CD8-positive, alpha-beta memory T cell (primary cell): ENCODE results near the gene RFFL. TPM values are rescaled to one million over a fixed set of nuclear protein-coding genes. Genes with fewer than 3 reads are reported as not detected.
A peak's percentile ranks its signal among the peaks of the same experiment; 100 is the strongest.
"Not testable (repeated sequence)": the region's sequence is repeated elsewhere in the genome, so short reads cannot be mapped to it uniquely, and the experiment has no call there.

Experiments used
- CTCF ChIA-PET: fragments of 350-600 bp; sonication (Branson Sonifier 250); formaldehyde crosslinking; loops from one replicate; lab custom pipeline; 2021; ENCODE audit warnings: antibody characterized with exemption; lab: Charles Lee
- POLR2A ChIA-PET: fragments of 350-600 bp; sonication (Branson Sonifier 250); formaldehyde crosslinking; loops from one replicate; lab custom pipeline; 2021; ENCODE audit warnings: antibody characterized with exemption; lab: Charles Lee
- DNase-seq, 5 donors: peaks; one replicate each; pipeline versions ENCODE4 v3.0.0 to v3.0.0-alpha.2; 2020 to 2022; ENCODE audit warnings: mixed read lengths in 1 of 5
- H3K27ac ChIP-seq: one replicate; pipeline ENCODE4 v1.7.0; 2013; ENCODE audit warnings: low read depth, mild to moderate bottlenecking, low read length, moderate library complexity
- H3K27me3 ChIP-seq: 2 replicates; pipeline ENCODE4 v1.7.0; 2013; ENCODE audit warnings: low read length, mild to moderate bottlenecking; ENCODE audit not compliant: insufficient read depth, poor library complexity, severe bottlenecking
- H3K36me3 ChIP-seq: 2 replicates; pipeline ENCODE4 v1.7.0; 2013; ENCODE audit warnings: mild to moderate bottlenecking, low read length, moderate library complexity; ENCODE audit not compliant: insufficient read depth
- H3K4me1 ChIP-seq: 2 replicates; pipeline ENCODE4 v1.7.0; 2013; ENCODE audit warnings: mild to moderate bottlenecking, low read length, moderate library complexity; ENCODE audit not compliant: insufficient read depth
- H3K4me3 ChIP-seq: 2 replicates; pipeline ENCODE4 v1.7.0; 2013; ENCODE audit warnings: mild to moderate bottlenecking, low read length
- H3K9me3 ChIP-seq: 2 replicates; pipeline ENCODE4 v1.7.0; 2013; ENCODE audit warnings: mild to moderate bottlenecking, low read length
- H3K27ac Mint-ChIP-seq, 8 donors: one replicate each; pipeline ENCODE4 v1.8.0; 2020 to 2021; ENCODE audit warnings: mixed read lengths in 8 of 8, mild to moderate bottlenecking in 6 of 8, inconsistent platforms in 3 of 8, moderate library complexity in 3 of 8
- H3K27me3 Mint-ChIP-seq, 2 donors: one replicate each; pipeline ENCODE4 v1.8.0; 2020 to 2021; ENCODE audit warnings: mixed read lengths in 2 of 2, mild to moderate bottlenecking in 1 of 2, moderate library complexity in 1 of 2
- H3K36me3 Mint-ChIP-seq, 3 donors: one replicate each; pipeline ENCODE4 v1.8.0; 2020 to 2021; ENCODE audit warnings: mixed read lengths in 3 of 3, inconsistent platforms in 1 of 3, mild to moderate bottlenecking in 1 of 3
- H3K4me1 Mint-ChIP-seq, 3 donors: one replicate each; pipeline ENCODE4 v1.8.0; 2020 to 2021; ENCODE audit warnings: mixed read lengths in 3 of 3, inconsistent platforms in 1 of 3, mild to moderate bottlenecking in 1 of 3
- H3K4me3 Mint-ChIP-seq, 7 donors: one replicate each; pipeline ENCODE4 v1.8.0; 2020 to 2021; ENCODE audit warnings: mixed read lengths in 7 of 7, mild to moderate bottlenecking in 6 of 7, moderate library complexity in 4 of 7, inconsistent platforms in 2 of 7
- H3K9me3 Mint-ChIP-seq, 5 donors: one replicate each; pipeline ENCODE4 v1.8.0; 2020 to 2022; ENCODE audit warnings: mixed read lengths in 5 of 5, mild to moderate bottlenecking in 3 of 5, moderate library complexity in 2 of 5, inconsistent platforms in 1 of 5
- polyA plus RNA-seq: library from polyadenylated mRNA; unstranded; fragments of 300-500 nt; fragmentation: Illumina TruSeq; gene quantifications from one replicate; pipeline ENCODE4 v1.2.3, GENCODE V29; 2021
- total RNA-seq, 2 experiments: library from RNA; stranded (reverse); gene quantifications; one replicate each; pipeline ENCODE4 v1.2.3, GENCODE V29; 2021

RFFL gene
- total and polyA plus RNA-seq, 3 experiments from 2014 or later, result 30.2 to 43.6 (median 33.1) TPM

DNA sequence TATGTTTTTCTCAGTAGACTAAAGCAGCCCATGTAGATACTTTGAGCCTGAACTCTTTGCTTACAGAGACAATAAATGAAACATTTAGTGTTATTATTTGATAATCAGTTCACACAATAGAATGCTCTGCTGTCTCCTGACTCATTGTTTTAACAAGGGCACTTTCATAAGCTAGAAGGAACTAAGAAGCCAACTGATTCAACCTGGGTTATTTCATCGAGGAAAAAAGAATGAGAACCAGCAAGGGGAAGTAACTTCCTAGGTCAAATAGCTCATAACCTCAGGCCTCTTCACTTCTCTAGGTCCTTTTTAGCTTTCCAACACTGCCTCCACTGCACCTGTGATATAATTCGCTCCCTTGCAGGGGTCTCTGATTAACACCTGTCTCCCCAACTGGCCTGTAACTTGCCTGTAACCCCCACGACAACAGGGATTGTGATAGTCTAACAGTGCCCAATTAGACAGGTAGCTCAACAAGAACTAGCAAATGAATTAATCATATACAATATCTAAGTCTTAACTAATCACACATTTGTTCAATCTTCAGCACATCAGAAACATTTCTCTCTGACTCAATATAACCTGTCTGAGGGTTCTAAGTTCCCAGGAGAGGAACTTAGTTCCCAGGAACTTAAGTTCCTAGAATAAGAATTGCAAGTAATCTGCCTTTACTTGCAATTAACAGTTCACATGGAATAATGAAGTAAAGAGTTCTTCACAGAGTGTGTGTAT lies 34.8 kb downstream of the RFFL start:
- ChIA-PET CTCF (interaction anchor here (1.0 to 1.2 kb wide), 2 partner anchors 12 to 35 kb away, joined by 3 read pairs; partner anchors contain the start of gene RFFL), POLR2A (no interaction called here)
- H3K4me3 Mint-ChIP-seq, result no peak overlapping the region
- H3K36me3 Mint-ChIP-seq, result peaks cover 4 to 48% (median 14%) of the 10 kb centered on the region in 3 donors
- Histone ChIP-seq H3K27ac (no peak overlapping the region), H3K36me3 (peaks cover 15% of the 10 kb centered on the region), H3K4me3 (no peak overlapping the region), H3K27me3 (no peaks in the 10 kb centered on the region), H3K4me1 (peaks cover 14% of the 10 kb centered on the region), H3K9me3 (no peaks in the 10 kb centered on the region)
- no peaks in the 10 kb centered on the region for H3K27me3 Mint-ChIP-seq
- no peaks in the 10 kb centered on the region for H3K9me3 Mint-ChIP-seq
- DNase-seq, result no peak
- H3K27ac Mint-ChIP-seq, result peak overlapping the region in 7 of 8 donors; percentile 1 to 87 (median 58)
- H3K4me1 Mint-ChIP-seq, result peaks cover 33 to 63% (median 53%) of the 10 kb centered on the region in 3 donors

DNA sequence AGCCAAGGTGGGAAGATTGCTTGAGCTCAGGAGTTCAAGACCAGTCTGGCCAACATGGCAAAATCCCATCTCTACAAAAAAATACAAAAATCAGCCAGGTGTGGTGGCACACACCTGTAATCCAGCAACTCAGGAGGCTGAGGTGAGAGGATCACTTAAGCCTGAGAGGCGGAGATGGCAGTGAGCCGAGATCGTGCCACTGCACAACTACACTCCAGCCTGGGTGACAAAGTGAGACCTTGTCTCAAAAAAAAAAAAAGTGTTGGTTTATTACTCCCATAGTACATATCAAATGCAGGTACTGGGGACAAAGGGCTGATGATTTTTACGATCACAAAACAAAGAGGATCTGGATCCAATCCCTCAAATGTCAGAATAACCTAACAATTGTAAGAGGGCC lies 35.4 kb downstream of the RFFL start:
- CTCF ChIA-PET, result interaction anchor here (1.2 kb wide), 1 partner anchor 13 kb away, joined by 3 read pairs; no protein-coding TSS in a partner anchor
- POLR2A ChIA-PET, H3K4me3 Mint-ChIP-seq: not testable (repeated sequence)

GRCh38 chr17:35025541-35025940 lies 38.0 kb downstream of the RFFL start:
- Mint-ChIP-seq H3K4me1 (peaks cover 47 to 70% (median 64%) of the 10 kb centered on the region in 3 donors), H3K9me3 (no peaks in the 10 kb centered on the region), H3K4me3 (no peak overlapping the region), H3K36me3 (peaks cover 0 to 44% (median 7%) of the 10 kb centered on the region in 3 donors), H3K27ac (peak overlapping the region in 7 of 8 donors; percentile 32 to 99 (median 71)), H3K27me3 (no peaks in the 10 kb centered on the region)
- Histone ChIP-seq H3K27ac (no peak overlapping the region), H3K9me3 (no peaks in the 10 kb centered on the region), H3K4me1 (peaks cover 40% of the 10 kb centered on the region), H3K4me3 (no peak overlapping the region), H3K36me3 (peaks cover 12% of the 10 kb centered on the region), H3K27me3 (no peaks in the 10 kb centered on the region)
- ChIA-PET POLR2A (no interaction called here), CTCF (no interaction called here)
- DNase-seq, result no peak

More for the DNA sequence above, 35.4 kb downstream of the RFFL start:
- peaks cover 4 to 47% (median 14%) of the 10 kb centered on the region in 3 donors for H3K36me3 Mint-ChIP-seq
- H3K27me3 ChIP-seq, H3K27ac ChIP-seq, DNase-seq, H3K27me3 Mint-ChIP-seq, H3K9me3 ChIP-seq, H3K4me3 ChIP-seq, H3K9me3 Mint-ChIP-seq: not testable (repeated sequence)
- H3K27ac Mint-ChIP-seq, result peak overlapping the region in 5 of 8 donors; percentile 1 to 87 (median 30)
- H3K4me1 Mint-ChIP-seq, result peaks cover 36 to 64% (median 54%) of the 10 kb centered on the region in 3 donors
- Histone ChIP-seq H3K4me1 (peaks cover 20% of the 10 kb centered on the region), H3K36me3 (peaks cover 15% of the 10 kb centered on the region)

DNA sequence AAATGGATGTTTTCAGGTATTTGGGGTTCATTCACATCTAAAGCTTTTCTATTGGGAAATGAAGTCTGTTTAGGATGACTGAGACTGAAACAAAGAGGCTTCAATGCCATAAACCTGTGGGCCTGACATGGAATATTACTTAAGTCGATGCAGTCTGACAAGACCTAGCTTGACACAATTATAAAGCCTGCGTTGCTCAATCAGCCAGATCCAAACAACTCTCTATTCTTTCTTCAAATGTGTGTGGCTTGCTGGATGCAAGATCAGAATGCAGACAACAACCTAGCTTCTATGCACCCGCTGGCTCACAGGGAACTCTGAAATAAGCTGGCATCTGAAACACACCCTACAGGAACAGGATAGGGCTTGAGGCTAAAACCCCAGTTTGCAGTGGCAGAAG lies 40.0 kb downstream of the RFFL start:
- ChIA-PET CTCF (interaction anchor here (0.7 to 3.4 kb wide), 13 partner anchors 11 to 96 kb away, joined by 3 to 34 read pairs (median 4); partner anchors contain the start of genes RAD51D and RFFL), POLR2A (interaction anchor here (1.3 to 2.3 kb wide), 5 partner anchors 23 to 66 kb away, joined by 4 to 30 read pairs (median 7); partner anchors contain the start of gene RFFL)
- no peak overlapping the region for H3K4me3 Mint-ChIP-seq
- H3K27me3 Mint-ChIP-seq, result no peaks in the 10 kb centered on the region
- Histone ChIP-seq H3K9me3 (no peaks in the 10 kb centered on the region), H3K4me1 (peaks cover 35% of the 10 kb centered on the region), H3K36me3 (peaks cover 25% of the 10 kb centered on the region), H3K4me3 (no peak overlapping the region), H3K27ac (no peak overlapping the region), H3K27me3 (no peaks in the 10 kb centered on the region)
- H3K27ac Mint-ChIP-seq, result peak overlapping the region; percentile 95 to 99 (median 98)
- DNase-seq, result no peak
- H3K36me3 Mint-ChIP-seq, result peaks cover 0 to 61% (median 11%) of the 10 kb centered on the region in 3 donors
- peaks cover 44 to 71% (median 65%) of the 10 kb centered on the region in 3 donors for H3K4me1 Mint-ChIP-seq
- no peaks in the 10 kb centered on the region for H3K9me3 Mint-ChIP-seq

GRCh38 chr17:35022536-35023063 lies 40.9 kb downstream of the RFFL start:
- Mint-ChIP-seq H3K36me3 (peaks cover 0 to 69% (median 13%) of the 10 kb centered on the region in 3 donors), H3K9me3 (no peaks in the 10 kb centered on the region), H3K4me3 (peak overlapping the region in 6 of 7 donors; percentile 29 to 87 (median 74)), H3K4me1 (peaks cover 46 to 74% (median 71%) of the 10 kb centered on the region in 3 donors), H3K27me3 (no peaks in the 10 kb centered on the region), H3K27ac (peak overlapping the region; percentile 95 to 99 (median 98))
- ChIA-PET CTCF (interaction anchor here (0.7 to 3.4 kb wide), 14 partner anchors 12 to 97 kb away, joined by 3 to 34 read pairs (median 4); partner anchors contain the start of genes RAD51D and RFFL), POLR2A (interaction anchor here (0.9 to 2.3 kb wide), 6 partner anchors 24 to 67 kb away, joined by 4 to 30 read pairs (median 6); partner anchors contain the start of gene RFFL)
- Histone ChIP-seq H3K27me3 (no peaks in the 10 kb centered on the region), H3K9me3 (no peaks in the 10 kb centered on the region), H3K27ac (peak overlapping the region; percentile 62), H3K4me3 (peak overlapping the region; percentile 36), H3K4me1 (peaks cover 35% of the 10 kb centered on the region), H3K36me3 (peaks cover 26% of the 10 kb centered on the region)
- DNase-seq, result peak; percentile 60 to 80 (median 62)

DNA sequence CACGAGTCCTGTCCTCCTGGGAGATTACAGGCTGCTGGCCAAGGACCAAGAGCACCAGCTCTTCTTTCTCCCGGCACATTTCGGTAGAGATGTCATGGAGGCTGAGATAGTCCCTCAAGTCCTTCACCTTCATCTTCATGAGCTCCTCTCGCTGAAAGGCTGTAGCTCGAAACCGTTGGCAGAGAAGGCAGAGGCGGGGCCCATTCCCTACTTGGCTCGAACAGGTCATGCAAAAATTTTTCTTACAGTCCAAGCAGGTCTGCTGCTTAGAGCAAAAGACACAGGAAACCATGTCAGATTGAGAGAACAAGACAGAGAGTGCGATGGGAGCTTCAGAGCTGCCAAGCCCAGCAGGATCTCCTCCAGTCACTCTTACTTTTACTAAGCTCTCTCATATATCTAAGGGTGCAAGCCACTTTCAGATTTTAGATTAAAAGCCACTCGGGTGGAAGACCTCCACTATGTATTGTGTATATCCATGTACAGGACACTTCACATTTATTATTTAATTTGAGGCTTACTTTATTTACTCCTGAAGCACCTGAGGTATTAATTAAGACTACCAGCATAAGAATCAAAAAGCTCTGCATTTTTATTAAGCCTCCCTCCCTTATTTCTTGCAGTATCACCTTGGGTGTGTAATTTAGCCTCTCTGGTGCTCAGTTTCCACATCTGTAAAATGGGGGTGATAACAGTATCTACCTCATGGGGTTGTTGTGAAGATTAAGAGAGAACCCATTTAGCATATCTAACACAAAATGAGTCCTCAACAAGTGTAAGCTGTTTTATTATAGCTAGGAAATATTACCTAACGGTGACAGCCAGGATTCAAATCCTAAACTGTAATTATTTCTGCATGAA lies 41.8 kb downstream of the RFFL start:
- no peaks in the 10 kb centered on the region for H3K27me3 Mint-ChIP-seq
- H3K27ac ChIP-seq, result peak overlapping the region; percentile 62
- H3K36me3 Mint-ChIP-seq, result peaks cover 0 to 75% (median 16%) of the 10 kb centered on the region in 3 donors
- no peaks in the 10 kb centered on the region for H3K27me3 ChIP-seq
- H3K4me1 ChIP-seq, result peaks cover 35% of the 10 kb centered on the region
- no peaks in the 10 kb centered on the region for H3K9me3 ChIP-seq
- peaks cover 29% of the 10 kb centered on the region for H3K36me3 ChIP-seq
- H3K4me1 Mint-ChIP-seq, result peaks cover 43 to 76% (median 72%) of the 10 kb centered on the region in 3 donors
- peak overlapping the region in 4 of 7 donors; percentile 29 to 87 (median 52) for H3K4me3 Mint-ChIP-seq
- CTCF ChIA-PET, result interaction anchor here (1.2 to 3.4 kb wide), 6 partner anchors 16 to 98 kb away, joined by 3 to 34 read pairs (median 10); partner anchors contain the start of genes RAD51D and RFFL
- H3K27ac Mint-ChIP-seq, result peak overlapping the region; percentile 95 to 99 (median 98)
- DNase-seq, result no peak
- no peaks in the 10 kb centered on the region for H3K9me3 Mint-ChIP-seq
- POLR2A ChIA-PET, result interaction anchor here (1.6 to 2.3 kb wide), 3 partner anchors 30 to 68 kb away, joined by 6 to 30 read pairs (median 8); partner anchors contain the start of gene RFFL
- peak overlapping the region; percentile 36 for H3K4me3 ChIP-seq
